Naive thymus-derived CD4-positive, alpha-beta T cell (primary cell): Measurements from ENCODE around the gene RBP5. TPM values are rescaled to one million over a fixed set of nuclear protein-coding genes. Genes with fewer than 3 reads are reported as not detected.
A peak's percentile ranks its signal among the peaks of the same experiment; 100 is the strongest.
"Not testable (repeated sequence)": the region's sequence is repeated elsewhere in the genome, so short reads cannot be mapped to it uniquely, and the experiment has no call there.

Experiments
- ATAC-seq: fragments of 150-1000 bp; cut with Tn5 transposase; 2 replicates; pipeline ENCODE4 v1.10.0; 2021; ENCODE audit warnings: mild to moderate bottlenecking, moderate library complexity
- CTCF ChIA-PET: fragments of 350-600 bp; sonication (Branson Sonifier 250); formaldehyde crosslinking; loops from one replicate; lab custom pipeline; 2021; ENCODE audit warnings: antibody characterized with exemption; lab: Charles Lee
- POLR2A ChIA-PET: fragments of 350-600 bp; sonication (Branson Sonifier 250); formaldehyde crosslinking; loops from one replicate; lab custom pipeline; 2021; ENCODE audit warnings: antibody characterized with exemption, inconsistent platforms; lab: Charles Lee
- DNase-seq, 9 donors: peaks; one replicate each; pipeline versions ENCODE4 v3.0.0 to v3.0.0-alpha.2; 2020 to 2022; ENCODE audit warnings: mixed read lengths in 1 of 9
- H3K27ac ChIP-seq: one replicate; pipeline ENCODE4 v1.7.0; 2013; ENCODE audit warnings: mild to moderate bottlenecking, low read depth, low read length, moderate library complexity
- H3K27me3 ChIP-seq, 2 donors: one replicate each; pipeline ENCODE4 v1.7.0; 2013; ENCODE audit warnings: low read length in 2 of 2, mild to moderate bottlenecking in 2 of 2, moderate library complexity in 2 of 2; ENCODE audit not compliant: control insufficient read depth in 2 of 2, insufficient read depth in 2 of 2
- H3K36me3 ChIP-seq, 3 experiments: 1 replicate in 2 of 3; 2 replicates in 1 of 3; pipeline ENCODE4 v1.7.0; 2013; ENCODE audit warnings: low read length in 3 of 3, mild to moderate bottlenecking in 3 of 3, moderate library complexity in 1 of 3; ENCODE audit not compliant: insufficient read depth in 3 of 3, control insufficient read depth in 2 of 3
- H3K4me1 ChIP-seq, 2 donors: one replicate each; pipeline ENCODE4 v1.7.0; 2013; ENCODE audit warnings: low read length in 2 of 2, mild to moderate bottlenecking in 2 of 2, moderate library complexity in 1 of 2; ENCODE audit not compliant: control insufficient read depth in 2 of 2, insufficient read depth in 2 of 2
- H3K4me3 ChIP-seq: 2 replicates; pipeline ENCODE4 v1.7.0; 2013; ENCODE audit warnings: mild to moderate bottlenecking, low read length
- H3K9me3 ChIP-seq, 3 experiments: 1 replicate in 2 of 3; 2 replicates in 1 of 3; pipeline ENCODE4 v1.7.0; 2013; ENCODE audit warnings: low read length in 3 of 3; ENCODE audit not compliant: control insufficient read depth in 2 of 3
- H3K27ac Mint-ChIP-seq, 9 donors: one replicate each; pipeline ENCODE4 v1.8.0; 2020 to 2022; ENCODE audit warnings: mixed read lengths in 9 of 9, mild to moderate bottlenecking in 8 of 9, moderate library complexity in 5 of 9, inconsistent platforms in 2 of 9
- H3K27me3 Mint-ChIP-seq, 5 donors: one replicate each; pipeline ENCODE4 v1.8.0; 2021 to 2022; ENCODE audit warnings: mixed read lengths in 5 of 5, mild to moderate bottlenecking in 1 of 5
- H3K36me3 Mint-ChIP-seq, 5 donors: one replicate each; pipeline ENCODE4 v1.8.0; 2020 to 2022; ENCODE audit warnings: mixed read lengths in 5 of 5, mild to moderate bottlenecking in 3 of 5, inconsistent platforms in 1 of 5
- H3K4me1 Mint-ChIP-seq, 7 donors: one replicate each; pipeline ENCODE4 v1.8.0; 2020 to 2022; ENCODE audit warnings: mixed read lengths in 7 of 7, mild to moderate bottlenecking in 3 of 7, inconsistent platforms in 1 of 7
- H3K4me3 Mint-ChIP-seq, 10 donors: one replicate each; pipeline ENCODE4 v1.8.0; 2020 to 2022; ENCODE audit warnings: mild to moderate bottlenecking in 10 of 10, mixed read lengths in 10 of 10, moderate library complexity in 6 of 10, inconsistent platforms in 2 of 10
- H3K9me3 Mint-ChIP-seq, 11 donors: one replicate each; pipeline ENCODE4 v1.8.0; 2020 to 2022; ENCODE audit warnings: mixed read lengths in 11 of 11, mild to moderate bottlenecking in 4 of 11, inconsistent platforms in 1 of 11, moderate library complexity in 1 of 11
- intact Hi-C, 2 donors: fragments of 100-400 bp; cut with micrococcal nuclease; formaldehyde crosslinking; loops; one replicate each; pipeline ENCODE4 v1.15.1; 2023
- polyA plus RNA-seq, 2 donors: library from polyadenylated mRNA; unstranded; fragments of 300-500 nt; fragmentation: Illumina TruSeq; gene quantifications; one replicate each; pipeline ENCODE4 v1.2.3, GENCODE V29; 2021
- total RNA-seq, 6 experiments: library from RNA in 5 of 6; stranded (reverse) in 5 of 6; gene quantifications; 1 replicate in 5 of 6; 2 replicates in 1 of 6; pipeline ENCODE4 v1.2.3 and lab custom pipeline; 2021 to 2026

The RBP5 gene
- total and polyA plus RNA-seq, 7 experiments from 2014 or later = 0.46 to 1.4 (median 0.50) TPM; not detected in 4

DNA sequence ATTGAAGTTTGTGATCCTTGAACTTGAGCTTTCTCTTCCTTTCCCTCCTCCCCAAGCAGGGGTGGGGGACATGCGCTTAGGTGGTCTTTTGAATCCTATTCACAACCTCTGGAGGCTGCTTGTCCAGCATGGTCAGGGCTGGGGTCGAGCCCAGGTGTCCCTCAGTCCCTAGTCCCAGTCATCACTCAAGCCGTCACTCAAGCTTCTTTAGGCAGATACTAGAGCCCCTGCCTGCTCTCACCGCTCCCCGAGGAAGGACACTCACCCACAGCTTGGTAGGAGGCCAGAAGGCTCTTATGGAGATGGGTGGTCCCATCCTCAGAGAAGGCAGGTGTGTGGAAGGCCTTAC lies 19.1 kb downstream of the RBP5 start:
- Mint-ChIP-seq H3K36me3 (peaks cover 8 to 30% (median 12%) of the 10 kb centered on the region in 5 donors), H3K9me3 (peaks cover 0 to 14% (median 10%) of the 10 kb centered on the region in 11 donors), H3K4me3 (peak overlapping the region; percentile 90 to 98 (median 93)), H3K27ac (peak overlapping the region; percentile 83 to 94 (median 88)), H3K27me3 (no peaks in the 10 kb centered on the region), H3K4me1 (peaks cover 28 to 64% (median 43%) of the 10 kb centered on the region in 7 donors)
- Histone ChIP-seq H3K27ac (peak overlapping the region; percentile 79), H3K9me3 (peaks cover 0 to 4% (median 0%) of the 10 kb centered on the region in 3 experiments), H3K27me3 (no peaks in the 10 kb centered on the region), H3K36me3 (no peaks in the 10 kb centered on the region), H3K4me1 (peaks cover 6% of the 10 kb centered on the region in 2 donors), H3K4me3 (peak overlapping the region; percentile 63)
- ChIA-PET POLR2A (interaction anchor here (0.9 to 3.0 kb wide), 4 partner anchors 158 to 237 kb away, joined by 4 to 38 read pairs (median 4); partner anchors contain the start of genes C12orf57, PTPN6, RNU7-1 and SPSB2), CTCF (interaction anchor here (0.6 to 7.1 kb wide), 13 partner anchors 14 to 238 kb away, joined by 3 to 50 read pairs (median 5); partner anchors contain the start of genes C12orf57, C1R, LPCAT3 and PTPN6)
- DNase-seq = no peak
- intact Hi-C loops = loop anchor here (1.0 to 5.0 kb wide), 7 partner anchors 17 to 257 kb away; partner anchors contain the start of genes C1R (in 1 of the 2), CDCA3 (in 1 of the 2), CLSTN3 (in 1 of the 2) and LPCAT3 (in 1 of the 2)
- ATAC-seq = no peak

DNA sequence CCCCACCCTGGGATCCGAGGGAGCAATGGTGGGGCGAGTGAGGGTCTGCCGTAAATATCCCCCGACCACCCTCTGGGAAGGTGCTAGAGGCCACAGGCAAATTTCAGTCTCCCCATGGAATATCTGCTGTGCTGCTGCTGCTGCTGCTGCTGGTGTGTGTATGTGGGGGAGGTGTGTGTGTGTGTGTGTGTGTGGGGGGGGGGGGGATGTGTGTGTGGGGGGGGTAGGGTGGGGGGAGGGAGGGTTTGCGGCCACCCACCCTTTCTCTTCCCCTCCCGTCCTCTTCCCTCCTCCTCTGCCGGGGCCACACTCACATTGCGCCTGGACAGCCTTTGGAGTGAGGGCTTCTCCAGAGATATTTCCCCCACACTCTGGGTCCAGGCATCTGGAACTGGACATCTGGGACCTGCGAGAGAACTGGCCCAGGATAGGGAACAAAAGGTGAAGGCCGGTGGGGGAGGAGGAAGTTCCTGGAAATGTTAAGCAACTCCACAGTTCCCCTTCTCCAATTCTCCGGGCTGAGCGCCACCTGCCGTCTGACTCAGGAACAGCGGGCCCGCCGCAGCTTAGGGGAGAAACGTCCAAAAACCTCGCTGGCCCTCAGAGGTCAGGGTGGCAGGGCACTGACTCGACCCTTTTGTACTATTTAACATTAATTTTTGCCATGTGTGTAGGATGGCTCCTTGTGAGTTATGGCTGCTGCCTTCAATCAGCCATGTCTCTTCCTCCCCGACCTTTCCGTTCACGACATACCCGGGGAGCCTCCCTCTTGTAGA lies 19.7 kb downstream of the RBP5 start, which contains the start of gene C1RL:
Gene C1RL (minus strand): TSS at position 419 of the 776 bp plus-strand sequence. CDS start 34 bp downstream, at position 385.
- H3K4me1 Mint-ChIP-seq = peaks cover 29 to 64% (median 43%) of the 10 kb centered on the region in 7 donors
- intact Hi-C loops = loop anchor here (1.0 to 5.0 kb wide), 13 partner anchors 17 to 257 kb away; partner anchors contain the start of genes C1R (in 2 of the 2), EMG1 (in 2 of the 2), LPCAT3 (in 2 of the 2) and PHB2 (in 2 of the 2)

DNA sequence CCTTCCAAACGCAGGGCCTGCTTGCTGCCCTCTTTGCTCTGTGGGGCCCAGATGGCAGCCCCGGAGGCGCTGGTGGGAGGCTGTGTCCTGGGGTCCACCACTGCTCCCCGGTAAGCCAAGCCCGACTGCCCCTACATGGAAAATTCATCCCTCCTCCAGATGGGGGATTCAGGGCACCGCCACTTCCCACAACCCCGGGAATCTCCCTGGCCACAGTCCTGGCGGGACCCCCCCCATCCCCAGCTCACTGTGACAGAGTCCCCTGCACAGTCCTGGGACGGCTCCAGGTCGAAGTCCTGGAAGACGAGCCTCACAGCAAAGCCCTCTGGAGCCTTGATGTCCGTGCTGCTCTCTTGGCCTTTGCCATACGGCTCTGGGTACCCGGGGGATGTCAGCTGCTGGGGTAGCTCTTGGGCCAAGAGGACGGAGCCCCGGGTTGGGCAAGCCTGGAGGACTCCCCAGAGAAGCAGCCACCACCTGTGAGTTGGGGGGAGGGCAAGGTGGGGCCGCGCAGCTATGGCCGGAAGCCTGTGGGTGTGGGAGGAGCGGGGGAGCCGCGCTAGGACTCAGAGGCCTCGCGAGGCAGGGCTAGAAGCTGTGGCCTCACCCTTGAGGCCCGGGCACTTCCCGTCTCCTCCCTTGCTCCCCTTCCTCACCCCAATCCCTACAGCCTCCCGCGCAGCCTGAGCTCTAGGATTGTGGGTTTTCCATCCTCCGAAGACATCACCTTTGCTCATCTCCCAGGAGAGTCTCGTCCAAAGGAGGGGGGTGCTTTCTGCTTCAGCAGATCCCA lies 20.5 kb downstream of the RBP5 start:
- no peaks in the 10 kb centered on the region for H3K27me3 Mint-ChIP-seq
- H3K4me1 Mint-ChIP-seq = peaks cover 30 to 68% (median 48%) of the 10 kb centered on the region in 7 donors
- Histone ChIP-seq H3K4me1 (peaks cover 6% of the 10 kb centered on the region in 2 donors), H3K4me3 (peak overlapping the region; percentile 95), H3K27me3 (no peaks in the 10 kb centered on the region), H3K36me3 (no peaks in the 10 kb centered on the region), H3K27ac (peak overlapping the region; percentile 79), H3K9me3 (peaks cover 0 to 4% (median 0%) of the 10 kb centered on the region in 3 experiments)
- peak; percentile 91 for ATAC-seq
- peaks cover 12 to 34% (median 17%) of the 10 kb centered on the region in 5 donors for H3K36me3 Mint-ChIP-seq
- intact Hi-C loops = loop anchor here (1.0 to 5.0 kb wide), 11 partner anchors 16 to 256 kb away; partner anchors contain the start of genes EMG1 (in 2 of the 2), PHB2 (in 2 of the 2), C12orf57 (in 1 of the 2) and C1R (in 1 of the 2)
- H3K4me3 Mint-ChIP-seq = peak overlapping the region; percentile 90 to 98 (median 94)
- peak; percentile 27 to 78 (median 65) for DNase-seq
- H3K27ac Mint-ChIP-seq = peak overlapping the region; percentile 84 to 95 (median 93)
- H3K9me3 Mint-ChIP-seq = peaks cover 0 to 14% (median 10%) of the 10 kb centered on the region in 11 donors
- ChIA-PET CTCF (interaction anchor here (0.7 to 7.1 kb wide), 19 partner anchors 13 to 240 kb away, joined by 3 to 50 read pairs (median 4); partner anchors contain the start of genes ATN1, C12orf57, RNU7-1 and SPSB2), POLR2A (interaction anchor here (0.7 to 3.0 kb wide), 18 partner anchors 9 to 241 kb away, joined by 3 to 38 read pairs (median 4); partner anchors contain the start of genes C12orf57, LPCAT3, PTPN6 and RNU7-1)

More for the DNA sequence above, 19.7 kb downstream of the RBP5 start, which contains the start of gene C1RL:
- Mint-ChIP-seq H3K4me3 (peak within 1 kb of the TSS; percentile 90 to 98 (median 94)), H3K9me3 (peaks cover 0 to 14% (median 10%) of the 10 kb centered on the region in 11 donors), H3K27ac (peak within 1 kb of the TSS; percentile 84 to 95 (median 93)), H3K27me3 (no peaks in the 10 kb centered on the region), H3K36me3 (peaks cover 9 to 26% (median 13%) of the 10 kb centered on the region in 5 donors)
- Histone ChIP-seq H3K27ac (peak within 1 kb of the TSS; percentile 79), H3K4me1 (peaks cover 6% of the 10 kb centered on the region in 2 donors), H3K27me3 (no peaks in the 10 kb centered on the region), H3K9me3 (peaks cover 0 to 4% (median 0%) of the 10 kb centered on the region in 3 experiments), H3K36me3 (no peaks in the 10 kb centered on the region), H3K4me3 (peak within 1 kb of the TSS; percentile 95)
- POLR2A ChIA-PET = interaction anchor here (0.7 to 3.0 kb wide), 16 partner anchors 10 to 242 kb away, joined by 3 to 38 read pairs (median 4); partner anchors contain the start of genes C12orf57, LPCAT3, PTPN6 and RNU7-1
- DNase-seq (peak; percentile 50 to 88 (median 65)), ATAC-seq (peak; percentile 69)
- CTCF ChIA-PET = interaction anchor here (0.7 to 7.1 kb wide), 22 partner anchors 13 to 241 kb away, joined by 3 to 50 read pairs (median 3); partner anchors contain the start of genes ATN1, C12orf57, C1R and LPCAT3

GRCh38 chr12:7107636-7108002 lies 21.1 kb downstream of the RBP5 start:
- Mint-ChIP-seq H3K27ac (peak overlapping the region; percentile 84 to 95 (median 93)), H3K4me3 (peak overlapping the region; percentile 90 to 98 (median 94)), H3K4me1 (peaks cover 33 to 69% (median 51%) of the 10 kb centered on the region in 7 donors), H3K36me3 (peaks cover 12 to 34% (median 17%) of the 10 kb centered on the region in 5 donors), H3K27me3 (no peaks in the 10 kb centered on the region), H3K9me3 (peaks cover 0 to 14% (median 10%) of the 10 kb centered on the region in 11 donors)
- no peak for ATAC-seq
- H3K36me3 ChIP-seq = no peaks in the 10 kb centered on the region
- ChIA-PET CTCF (interaction anchor here (0.7 to 7.1 kb wide), 12 partner anchors 19 to 236 kb away, joined by 3 to 50 read pairs (median 5); partner anchors contain the start of genes ATN1, C12orf57, PEX5 and RNU7-1), POLR2A (interaction anchor here (0.8 to 3.0 kb wide), 9 partner anchors 16 to 235 kb away, joined by 3 to 38 read pairs (median 3); partner anchors contain the start of genes C12orf57, RNU7-1 and SPSB2)
- H3K4me3 ChIP-seq = peak overlapping the region; percentile 95
- DNase-seq = no peak
- H3K27ac ChIP-seq = peak overlapping the region; percentile 79
- no peaks in the 10 kb centered on the region for H3K27me3 ChIP-seq
- peaks cover 6% of the 10 kb centered on the region in 2 donors for H3K4me1 ChIP-seq
- peaks cover 0 to 4% (median 0%) of the 10 kb centered on the region in 3 experiments for H3K9me3 ChIP-seq
- intact Hi-C loops = loop anchor here (1.0 to 5.0 kb wide), 11 partner anchors 15 to 255 kb away; partner anchors contain the start of genes EMG1 (in 2 of the 2), PHB2 (in 2 of the 2), C12orf57 (in 1 of the 2) and C1R (in 1 of the 2)

GRCh38 chr12:7107181-7107580 lies 21.5 kb downstream of the RBP5 start:
- ChIA-PET POLR2A (interaction anchor here (0.6 to 3.0 kb wide), 10 partner anchors 16 to 532 kb away, joined by 3 to 38 read pairs (median 4); partner anchors contain the start of genes C12orf57, LPCAT3, RNU7-1 and SPSB2), CTCF (interaction anchor here (0.7 to 7.1 kb wide), 9 partner anchors 19 to 235 kb away, joined by 3 to 50 read pairs (median 5); partner anchors contain the start of genes ATN1, C12orf57, PEX5 and RNU7-1)
- not testable (repeated sequence) for ATAC-seq, H3K4me3 ChIP-seq, H3K36me3 ChIP-seq, DNase-seq, H3K4me1 ChIP-seq, H3K27me3 ChIP-seq, H3K9me3 ChIP-seq, H3K27me3 Mint-ChIP-seq, H3K27ac ChIP-seq
- H3K27ac Mint-ChIP-seq = peak overlapping the region in 5 of 9 donors; percentile 30 to 78 (median 49)
- peak overlapping the region; percentile 23 to 94 (median 61) for H3K4me3 Mint-ChIP-seq
- intact Hi-C loops = loop anchor here in 1 of 2 donors (5.0 kb wide), 1 partner anchor 255 kb away; the partner anchor contains the start of genes CDCA3 and USP5
- peaks cover 0 to 14% (median 10%) of the 10 kb centered on the region in 11 donors for H3K9me3 Mint-ChIP-seq
- peaks cover 34 to 69% (median 54%) of the 10 kb centered on the region in 7 donors for H3K4me1 Mint-ChIP-seq
- H3K36me3 Mint-ChIP-seq = peaks cover 12 to 34% (median 17%) of the 10 kb centered on the region in 5 donors
